ENCODE measurements around the gene YWHAH.

YWHAH gene

GRCh38 chr22:31897842-31898805 lies 46.2 kb upstream of the YWHAH start:
- ChIA-PET POLR2A (no interaction called here), CTCF (interaction anchor here (0.6 kb wide), 1 partner anchor 24 kb away, joined by 3 read pairs; no protein-coding TSS in a partner anchor)
- no peaks in the 10 kb centered on the region for H3K9me3 ChIP-seq (ENCODE audit: control insufficient read depth, insufficient read depth, low read depth, low read length)
- peaks cover 5 to 41% of the 10 kb centered on the region in 2 experiments; a peak in 2 of 3 replicates for H3K36me3 ChIP-seq (ENCODE audit: control insufficient read depth in 2 of 2, insufficient read depth in 1 of 2, low read length in 2 of 2)
- peak; percentile 67 for TF ChIP-seq ZFHX2 (tag by site-specific recombination; conservative IDR thresholded peaks at IDR 0.05)
- TF ChIP-seq ZNF174 (tag by site-specific recombination; IDR thresholded peaks at IDR 0.05), result no peak
- TF ChIP-seq EGR2 (tag by site-specific recombination; IDR thresholded peaks at IDR 0.05; ENCODE audit: low read depth), result peak; percentile 73
- TF ChIP-seq, protein P1, sequence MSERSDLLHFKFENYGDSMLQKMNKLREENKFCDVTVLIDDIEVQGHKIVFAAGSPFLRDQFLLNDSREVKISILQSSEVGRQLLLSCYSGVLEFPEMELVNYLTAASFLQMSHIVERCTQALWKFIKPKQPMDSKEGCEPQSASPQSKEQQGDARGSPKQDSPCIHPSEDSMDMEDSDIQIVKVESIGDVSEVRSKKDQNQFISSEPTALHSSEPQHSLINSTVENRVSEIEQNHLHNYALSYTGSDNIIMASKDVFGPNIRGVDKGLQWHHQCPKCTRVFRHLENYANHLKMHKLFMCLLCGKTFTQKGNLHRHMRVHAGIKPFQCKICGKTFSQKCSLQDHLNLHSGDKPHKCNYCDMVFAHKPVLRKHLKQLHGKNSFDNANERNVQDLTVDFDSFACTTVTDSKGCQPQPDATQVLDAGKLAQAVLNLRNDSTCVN (tag by site-specific recombination; optimal IDR thresholded peaks at IDR 0.05), result no peak
- no peak overlapping the region for H3K4me3 ChIP-seq (ENCODE audit: low read depth, low read length)
- H3K4me1 ChIP-seq (ENCODE audit: control insufficient read depth, insufficient read depth, low read length), result peaks cover 6% of the 10 kb centered on the region; the same call in 1 of the 2 replicates
- no peak overlapping the region for H3K27ac ChIP-seq (ENCODE audit: extremely low read depth, low read depth, low read length)

- H3K4me1 ChIP-seq (ENCODE audit: control insufficient read depth, insufficient read depth, low read length), result peaks cover 6% of the 10 kb centered on the region; the same call in 1 of the 2 replicates
- H3K9me3 ChIP-seq (ENCODE audit: control insufficient read depth, insufficient read depth, low read depth, low read length), result no peaks in the 10 kb centered on the region
- no peak overlapping the region for H3K27ac ChIP-seq (ENCODE audit: extremely low read depth, low read depth, low read length)
- ChIA-PET POLR2A (no interaction called here), CTCF (no interaction called here)
- H3K36me3 ChIP-seq (ENCODE audit: control insufficient read depth in 2 of 2, insufficient read depth in 1 of 2, low read length in 2 of 2), result peaks cover 5 to 40% of the 10 kb centered on the region in 2 experiments; a peak in 2 of 3 replicates
- H3K4me3 ChIP-seq (ENCODE audit: low read depth, low read length), result no peak overlapping the region
- TF ChIP-seq ZNF155 (tag by site-specific recombination; IDR thresholded peaks at IDR 0.05) (no peak), ZNF692 (tag by site-specific recombination; IDR thresholded peaks at IDR 0.05) (no peak), ZNF214 (tag by site-specific recombination; IDR thresholded peaks at IDR 0.05; ENCODE audit: borderline replicate concordance) (no peak), ZNF223 (tag by site-specific recombination; IDR thresholded peaks at IDR 0.05) (no peak), ZNF350 (tag by site-specific recombination; IDR thresholded peaks at IDR 0.05) (no peak)
Observed at GRCh38 chr22:31898926-31899325, 45.4 kb upstream of the YWHAH start.

GRCh38 chr22:31899669-31900068 lies 44.7 kb upstream of the YWHAH start:
- Histone ChIP-seq H3K9me3 (ENCODE audit: control insufficient read depth, insufficient read depth, low read depth, low read length) (no peaks in the 10 kb centered on the region), H3K27ac (ENCODE audit: extremely low read depth, low read depth, low read length) (no peak overlapping the region), H3K36me3 (ENCODE audit: control insufficient read depth in 2 of 2, insufficient read depth in 1 of 2, low read length in 2 of 2) (peaks cover 5 to 42% of the 10 kb centered on the region in 2 experiments; a peak in 2 of 3 replicates), H3K4me3 (ENCODE audit: low read depth, low read length) (no peak overlapping the region), H3K4me1 (ENCODE audit: control insufficient read depth, insufficient read depth, low read length) (peaks cover 6% of the 10 kb centered on the region; the same call in 1 of the 2 replicates)
- CTCF ChIA-PET, result no interaction called here
- POLR2A ChIA-PET, result no interaction called here
- no peak for TF ChIP-seq KLF7 (tag by site-specific recombination; IDR thresholded peaks at IDR 0.05; ENCODE audit: borderline replicate concordance)

- H3K9me3 ChIP-seq (ENCODE audit: control insufficient read depth, insufficient read depth, low read depth, low read length), result no peaks in the 10 kb centered on the region
- ChIA-PET POLR2A (no interaction called here), CTCF (interaction anchor here (0.7 to 3.0 kb wide), 4 partner anchors 11 to 236 kb away, joined by 3 to 7 read pairs (median 4); no protein-coding TSS in a partner anchor)
- peaks cover 6% of the 10 kb centered on the region; the same call in 1 of the 2 replicates for H3K4me1 ChIP-seq (ENCODE audit: control insufficient read depth, insufficient read depth, low read length)
- H3K27ac ChIP-seq (ENCODE audit: extremely low read depth, low read depth, low read length), result 0 out of 2 replicates have a peak overlapping the region, but pooled peaks have one; percentile 5
- H3K4me3 ChIP-seq (ENCODE audit: low read depth, low read length), result no peak overlapping the region
- H3K36me3 ChIP-seq (ENCODE audit: control insufficient read depth in 2 of 2, insufficient read depth in 1 of 2, low read length in 2 of 2), result peaks cover 5 to 47% of the 10 kb centered on the region in 2 experiments; a peak in 2 of 3 replicates
- TF ChIP-seq ZNF549 (tag by site-specific recombination; IDR thresholded peaks at IDR 0.05) (no peak), ZNF560 (tag by site-specific recombination; IDR thresholded peaks at IDR 0.05; ENCODE audit: borderline replicate concordance) (no peak), BCL11A (tag by site-specific recombination; IDR thresholded peaks at IDR 0.05; ENCODE audit: low read depth) (no peak), ZNF354C (tag by site-specific recombination; IDR thresholded peaks at IDR 0.05; ENCODE audit: borderline replicate concordance, low read depth) (no peak), ZNF555 (tag by site-specific recombination; conservative IDR thresholded peaks at IDR 0.05) (no peak), ZNF514 (tag by site-specific recombination; IDR thresholded peaks at IDR 0.05) (no peak)
- TF ChIP-seq, protein P2, sequence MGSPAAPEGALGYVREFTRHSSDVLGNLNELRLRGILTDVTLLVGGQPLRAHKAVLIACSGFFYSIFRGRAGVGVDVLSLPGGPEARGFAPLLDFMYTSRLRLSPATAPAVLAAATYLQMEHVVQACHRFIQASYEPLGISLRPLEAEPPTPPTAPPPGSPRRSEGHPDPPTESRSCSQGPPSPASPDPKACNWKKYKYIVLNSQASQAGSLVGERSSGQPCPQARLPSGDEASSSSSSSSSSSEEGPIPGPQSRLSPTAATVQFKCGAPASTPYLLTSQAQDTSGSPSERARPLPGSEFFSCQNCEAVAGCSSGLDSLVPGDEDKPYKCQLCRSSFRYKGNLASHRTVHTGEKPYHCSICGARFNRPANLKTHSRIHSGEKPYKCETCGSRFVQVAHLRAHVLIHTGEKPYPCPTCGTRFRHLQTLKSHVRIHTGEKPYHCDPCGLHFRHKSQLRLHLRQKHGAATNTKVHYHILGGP (tag by site-specific recombination; IDR thresholded peaks at IDR 0.05), result no peak
- TF ChIP-seq, protein P3, sequence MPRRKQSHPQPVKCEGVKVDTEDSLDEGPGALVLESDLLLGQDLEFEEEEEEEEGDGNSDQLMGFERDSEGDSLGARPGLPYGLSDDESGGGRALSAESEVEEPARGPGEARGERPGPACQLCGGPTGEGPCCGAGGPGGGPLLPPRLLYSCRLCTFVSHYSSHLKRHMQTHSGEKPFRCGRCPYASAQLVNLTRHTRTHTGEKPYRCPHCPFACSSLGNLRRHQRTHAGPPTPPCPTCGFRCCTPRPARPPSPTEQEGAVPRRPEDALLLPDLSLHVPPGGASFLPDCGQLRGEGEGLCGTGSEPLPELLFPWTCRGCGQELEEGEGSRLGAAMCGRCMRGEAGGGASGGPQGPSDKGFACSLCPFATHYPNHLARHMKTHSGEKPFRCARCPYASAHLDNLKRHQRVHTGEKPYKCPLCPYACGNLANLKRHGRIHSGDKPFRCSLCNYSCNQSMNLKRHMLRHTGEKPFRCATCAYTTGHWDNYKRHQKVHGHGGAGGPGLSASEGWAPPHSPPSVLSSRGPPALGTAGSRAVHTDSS (tag by site-specific recombination; IDR thresholded peaks at IDR 0.05), result no peak
Observed at GRCh38 chr22:31901388-31902137, 42.8 kb upstream of the YWHAH start.

Measured in HEK293 (cell line).